H1 (cell line): ENCODE results near the gene CCDC178. TPM values are rescaled to one million over a fixed set of nuclear protein-coding genes. Genes with fewer than 3 reads are reported as not detected.

Experiments
- CTCF ChIA-PET: fragments of 300-600 bp; sonication (Branson Sonifier 250); formaldehyde crosslinking; loops from one replicate; lab custom pipeline; 2021; ENCODE audit not compliant: partially characterized antibody; lab: Charles Lee
- POLR2A ChIA-PET: fragments of 300-600 bp; sonication (Branson Sonifier 250); formaldehyde crosslinking; loops from one replicate; lab custom pipeline; 2021; ENCODE audit warnings: inconsistent platforms; ENCODE audit not compliant: partially characterized antibody; lab: Charles Lee
- DNase-seq, 2 experiments: peaks; one replicate each; pipeline versions ENCODE4 v3.0.0 to v3.0.0-alpha.2; 2010 to 2022; ENCODE audit warnings: low spot score in 2 of 2, low read depth in 1 of 2, mixed read lengths in 1 of 2
- FAIRE-seq: peaks from 2 replicates; lab custom pipeline; 2011; peaks lifted over from hg19 to GRCh38; lab: Jason Lieb, UNC
- H2AFZ ChIP-seq: 2 replicates; pipeline ENCODE4 v1.8.1; 2012; ENCODE audit warnings: low read length, inconsistent platforms
- H2AK5ac ChIP-seq: 2 replicates; pipeline ENCODE4 v1.6.1; 2013; ENCODE audit warnings: low read depth, low read length
- H2BK120ac ChIP-seq: replicated peaks from 2 replicates; pipeline ENCODE3; 2013; ENCODE audit warnings: low read depth, low read length, inconsistent platforms
- H2BK12ac ChIP-seq: 2 replicates; pipeline ENCODE4 v1.6.1; 2013; ENCODE audit warnings: low read depth, low read length
- H2BK15ac ChIP-seq: 2 replicates; pipeline ENCODE4 v1.6.1; 2013; ENCODE audit warnings: low read length
- H2BK20ac ChIP-seq: 2 replicates; pipeline ENCODE4 v1.6.1; 2013; ENCODE audit warnings: low read length
- H2BK5ac ChIP-seq: 2 replicates; pipeline ENCODE4 v1.6.1; 2013; ENCODE audit warnings: low read depth, low read length
- H3K14ac ChIP-seq: 2 replicates; pipeline ENCODE4 v1.6.1; 2013; ENCODE audit warnings: inconsistent platforms; ENCODE audit not compliant: insufficient read length
- H3K18ac ChIP-seq: 2 replicates; pipeline ENCODE4 v1.6.1; 2013; ENCODE audit warnings: low read length; ENCODE audit errors: extremely low read depth
- H3K23ac ChIP-seq: 2 replicates; pipeline ENCODE4 v1.6.1; 2013; ENCODE audit warnings: inconsistent platforms; ENCODE audit not compliant: insufficient read length
- H3K23me2 ChIP-seq: 2 replicates; pipeline ENCODE4 v1.6.1; 2013; ENCODE audit warnings: low read depth, low read length
- H3K27ac ChIP-seq: 2 replicates; pipeline ENCODE4 v1.6.1; 2011; ENCODE audit warnings: low read depth, low read length, inconsistent platforms
- H3K27me3 ChIP-seq, 4 experiments: replicated peaks in 1 of 4; 1 replicate in 1 of 4; 2 replicates in 3 of 4; pipeline versions ENCODE4 v1.6.1 to v1.8.1; 2011 to 2013; ENCODE audit warnings: low read length in 3 of 4, mild to moderate bottlenecking in 3 of 4, inconsistent platforms in 2 of 4, mixed read lengths in 2 of 4, moderate library complexity in 1 of 4; ENCODE audit not compliant: control insufficient read depth in 3 of 4, insufficient read depth in 3 of 4; ENCODE audit errors: extremely low read depth in 1 of 4
- H3K36me3 ChIP-seq, 4 experiments: 2 replicates each; pipeline versions ENCODE4 v1.6.1 to v1.8.1; 2011 to 2013; ENCODE audit warnings: mild to moderate bottlenecking in 4 of 4, low read length in 3 of 4, moderate library complexity in 2 of 4, control low read depth in 1 of 4, inconsistent platforms in 1 of 4; ENCODE audit not compliant: insufficient read depth in 4 of 4, control insufficient read depth in 2 of 4
- H3K4ac ChIP-seq: replicated peaks from 2 replicates; pipeline ENCODE3; 2013; ENCODE audit warnings: low read length, low read depth, mixed read lengths, inconsistent platforms; ENCODE audit not compliant: insufficient read length
- H3K4me1 ChIP-seq, 4 experiments: replicated peaks in 1 of 4; 1 replicate in 1 of 4; 2 replicates in 3 of 4; pipeline versions ENCODE4 v1.6.1 to v1.8.1; 2011 to 2013; ENCODE audit warnings: low read length in 3 of 4, inconsistent platforms in 2 of 4, mixed read lengths in 1 of 4; ENCODE audit not compliant: insufficient read depth in 4 of 4, control insufficient read depth in 3 of 4
- H3K4me2 ChIP-seq, 2 experiments: 2 replicates each; pipeline versions ENCODE4 v1.6.1 to v1.8.1; 2011 to 2013; ENCODE audit warnings: low read depth in 2 of 2, low read length in 2 of 2, control low read depth in 1 of 2, inconsistent platforms in 1 of 2, mild to moderate bottlenecking in 1 of 2; ENCODE audit not compliant: insufficient read depth in 1 of 2
- H3K4me3 ChIP-seq, 4 experiments: fragments of 200-600, 300-600 bp in 1 of 4; sonication (generic), shearing (Covaris generic), sonication (Bioruptor Twin) in 1 of 4; 2 replicates each; pipeline versions ENCODE4 v1.5.1 to v1.8.1; 2011 to 2016; ENCODE audit warnings: low read length in 4 of 4, low read depth in 3 of 4, control low read depth in 2 of 4, inconsistent platforms in 2 of 4, mild to moderate bottlenecking in 2 of 4, mixed read lengths in 1 of 4, moderate library complexity in 1 of 4; ENCODE audit not compliant: insufficient read depth in 2 of 4; ENCODE audit errors: extremely low read depth in 1 of 4
- H3K56ac ChIP-seq: replicated peaks from 2 replicates; pipeline ENCODE3; 2013; ENCODE audit warnings: low read depth, mild to moderate bottlenecking, mixed read lengths, low read length, inconsistent platforms; ENCODE audit not compliant: insufficient read length
- H3K79me1 ChIP-seq: 2 replicates; pipeline ENCODE4 v1.6.1; 2013; ENCODE audit warnings: low read depth, low read length, control low read depth
- H3K79me2 ChIP-seq, 2 experiments: 2 replicates each; pipeline versions ENCODE4 v1.6.1 to v1.8.1; 2012 to 2013; ENCODE audit warnings: low read length in 2 of 2, mild to moderate bottlenecking in 2 of 2, inconsistent platforms in 1 of 2; ENCODE audit not compliant: insufficient read depth in 2 of 2, control insufficient read depth in 1 of 2
- H3K9ac ChIP-seq, 4 experiments: replicated peaks in 1 of 4; 1 replicate in 1 of 4; 2 replicates in 3 of 4; pipeline versions ENCODE4 v1.6.1 to v1.8.1; 2011 to 2013; ENCODE audit warnings: low read depth in 3 of 4, low read length in 3 of 4, control low read depth in 2 of 4, mild to moderate bottlenecking in 2 of 4, moderate library complexity in 2 of 4, inconsistent platforms in 1 of 4; ENCODE audit errors: extremely low read depth in 1 of 4
- H3K9me3 ChIP-seq, 2 experiments: 2 replicates each; pipeline versions ENCODE4 v1.6.1 to v1.8.1; 2012 to 2013; ENCODE audit warnings: mild to moderate bottlenecking in 2 of 2, moderate library complexity in 2 of 2, control low read depth in 1 of 2, inconsistent platforms in 1 of 2, low read depth in 1 of 2, low read length in 1 of 2, mixed read lengths in 1 of 2; ENCODE audit not compliant: insufficient read depth in 2 of 2
- H4K20me1 ChIP-seq, 2 experiments: replicated peaks in 1 of 2; 2 replicates each; pipeline versions ENCODE3 to v1.8.1; 2011 to 2013; ENCODE audit warnings: inconsistent platforms in 2 of 2, low read length in 2 of 2, mild to moderate bottlenecking in 1 of 2; ENCODE audit not compliant: insufficient read depth in 2 of 2, control insufficient read depth in 1 of 2
- H4K5ac ChIP-seq: 2 replicates; pipeline ENCODE4 v1.6.1; 2013; ENCODE audit warnings: low read length, low read depth, mixed read lengths, inconsistent platforms; ENCODE audit not compliant: insufficient read length
- H4K8ac ChIP-seq: 2 replicates; pipeline ENCODE4 v1.8.0; 2013; ENCODE audit warnings: mild to moderate bottlenecking, moderate library complexity, low read length, inconsistent platforms; ENCODE audit not compliant: insufficient read depth; ENCODE audit errors: extremely low read depth
- H4K91ac ChIP-seq: replicated peaks from 2 replicates; pipeline ENCODE3; 2013; ENCODE audit warnings: low read length, mixed read lengths, inconsistent platforms; ENCODE audit not compliant: insufficient read length
- BACH1 ChIP-seq: IDR thresholded peaks from 2 replicates; pipeline ENCODE4 v1.6.1; 2012; ENCODE audit warnings: low read length, improper control_type of control experiment
- NANOG ChIP-seq: IDR thresholded peaks from 2 replicates; pipeline ENCODE4 v1.6.1; 2011; ENCODE audit warnings: low read length, low read depth, mild to moderate bottlenecking, inconsistent platforms; ENCODE audit not compliant: insufficient read depth, poor library complexity, severe bottlenecking
- SAP30 ChIP-seq: fragments of 300-600 bp; sonication (generic); IDR thresholded peaks from 2 replicates; pipeline ENCODE4 v1.7.1; 2012; ENCODE audit warnings: low read length, moderate library complexity, mild to moderate bottlenecking, inconsistent platforms; ENCODE audit not compliant: insufficient read depth, insufficient replicate concordance
- polyA plus RNA-seq, 7 experiments: library from polyadenylated mRNA; depleted of rRNA in 3 of 7; stranded (reverse) in 5 of 7; unstranded in 2 of 7; fragments of >200 nt in 5 of 7; fragments of 200-250 nt in 2 of 7; gene quantifications; 1 replicate in 5 of 7; 2 replicates in 1 of 7; 4 replicates in 1 of 7; pipeline versions ENCODE4 v1.2.1 to v1.2.3, GENCODE V29; 2011 to 2013; ENCODE audit warnings: missing spikeins in 2 of 7, mixed read lengths in 2 of 7
- total RNA-seq: library from RNA; stranded (reverse); fragmentation: NEBNext Ultra II Directional; extraction: Animal tissue kit (Norgen Biotek cat#: 25700); gene quantifications from 2 replicates; pipeline ENCODE4 v1.2.1, GENCODE V29; 2021
- TF ChIP-seq, protein P1 (sequence below): IDR thresholded peaks from 2 replicates; pipeline ENCODE4 v1.6.1; 2012; ENCODE audit warnings: inconsistent platforms

The CCDC178 gene
- total and polyA plus RNA-seq, 2 of the 8 experiments (the other 6 are each of a cell fraction or from before 2014, with no cell fraction given) = not detected

DNA sequence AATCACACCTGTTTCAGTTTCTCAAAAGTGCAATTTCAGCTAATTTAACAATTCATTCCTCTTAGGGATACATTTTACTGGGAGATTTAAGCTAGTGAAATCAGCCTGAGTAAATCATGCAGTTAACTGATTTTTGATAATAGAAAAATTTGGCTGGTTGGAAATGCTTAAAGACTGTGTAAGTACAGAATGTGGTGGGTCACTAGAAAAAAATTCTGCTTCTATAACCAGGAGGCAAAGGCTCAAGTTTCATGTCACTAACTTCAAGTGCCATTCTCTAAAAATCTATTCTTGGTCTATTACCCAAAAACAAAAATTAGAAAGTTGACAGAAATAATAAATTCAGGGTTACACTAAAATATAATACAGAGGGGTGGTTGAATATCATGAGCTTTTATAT is 271.3 kb downstream of the CCDC178 start:
- Histone ChIP-seq H2BK20ac (no peak overlapping the region), H3K79me1 (no peaks in the 10 kb centered on the region), H2AK5ac (no peak overlapping the region), H2BK12ac (no peak overlapping the region), H3K56ac (no peak overlapping the region), H3K23me2 (no peaks in the 10 kb centered on the region), H2BK120ac (no peak overlapping the region), H3K4ac (no peak overlapping the region), H2AFZ (no peak overlapping the region), H3K23ac (no peak overlapping the region), H3K27me3 (no peaks in the 10 kb centered on the region), H3K18ac (no peak overlapping the region), H4K91ac (no peak overlapping the region), H2BK5ac (no peak overlapping the region), H3K4me1 (no peaks in the 10 kb centered on the region), H3K27ac (no peak overlapping the region), H3K9ac (no peak overlapping the region), H3K36me3 (no peaks in the 10 kb centered on the region), H3K14ac (no peak overlapping the region), H3K9me3 (no peaks in the 10 kb centered on the region), H3K4me2 (no peak overlapping the region), H4K5ac (no peak overlapping the region), H4K20me1 (no peaks in the 10 kb centered on the region), H2BK15ac (no peak overlapping the region), H4K8ac (no peak overlapping the region), H3K4me3 (no peak overlapping the region), H3K79me2 (no peaks in the 10 kb centered on the region)
- DNase-seq (no peak), FAIRE-seq (no peak)
- ChIA-PET POLR2A (no interaction called here), CTCF (interaction anchor here (1.3 to 1.9 kb wide), 2 partner anchors 14 to 32 kb away, joined by 3 to 5 read pairs; no protein-coding TSS in a partner anchor)
- TF ChIP-seq, protein P1, sequence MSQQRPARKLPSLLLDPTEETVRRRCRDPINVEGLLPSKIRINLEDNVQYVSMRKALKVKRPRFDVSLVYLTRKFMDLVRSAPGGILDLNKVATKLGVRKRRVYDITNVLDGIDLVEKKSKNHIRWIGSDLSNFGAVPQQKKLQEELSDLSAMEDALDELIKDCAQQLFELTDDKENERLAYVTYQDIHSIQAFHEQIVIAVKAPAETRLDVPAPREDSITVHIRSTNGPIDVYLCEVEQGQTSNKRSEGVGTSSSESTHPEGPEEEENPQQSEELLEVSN = no peak
- TF ChIP-seq BACH1 (no peak), NANOG (no peak), SAP30 (no peak)
